ENCODE measurements around the gene ALK.

The ALK gene

GRCh38 chr2:29810956-29811355 is 110.4 kb downstream of the ALK start:
- DNase-seq (ENCODE audit: low spot score), result no peak
- no peak for TF ChIP-seq CTCF (IDR thresholded peaks at IDR 0.05; ENCODE audit: extremely low read depth, missing control alignments)

- no peak for TF ChIP-seq CTCF (IDR thresholded peaks at IDR 0.05; ENCODE audit: extremely low read depth, missing control alignments)
- DNase-seq (ENCODE audit: low spot score), result no peak
These were observed 113.1 kb downstream of the ALK start for GRCh38 chr2:29808321-29808720.

- DNase-seq (ENCODE audit: low spot score), result no peak
- TF ChIP-seq CTCF (IDR thresholded peaks at IDR 0.05; ENCODE audit: extremely low read depth, missing control alignments), result no peak
These were observed 114.3 kb downstream of the ALK start for GRCh38 chr2:29807082-29807481.

- DNase-seq (ENCODE audit: low spot score), result no peak
- no peak for TF ChIP-seq CTCF (IDR thresholded peaks at IDR 0.05; ENCODE audit: extremely low read depth, missing control alignments)
These were observed 114.9 kb downstream of the ALK start for GRCh38 chr2:29806461-29806860.

GRCh38 chr2:29804671-29805070 is 116.7 kb downstream of the ALK start:
- no peak for TF ChIP-seq CTCF (IDR thresholded peaks at IDR 0.05; ENCODE audit: extremely low read depth, missing control alignments)
- DNase-seq (ENCODE audit: low spot score), result no peak

GRCh38 chr2:29803537-29803936 is 117.8 kb downstream of the ALK start:
- DNase-seq (ENCODE audit: low spot score), result no peak
- no peak for TF ChIP-seq CTCF (IDR thresholded peaks at IDR 0.05; ENCODE audit: extremely low read depth, missing control alignments)

- TF ChIP-seq CTCF (IDR thresholded peaks at IDR 0.05; ENCODE audit: extremely low read depth, missing control alignments), result no peak
These were observed 118.4 kb downstream of the ALK start for GRCh38 chr2:29802986-29803385.

More at GRCh38 chr2:29802986-29803385, 118.4 kb downstream of the ALK start:
- no peak for DNase-seq (ENCODE audit: low spot score)

Measured in GM20000 (cell line).